GM12874 (cell line): ENCODE measurements around the gene OSM.

Experiments used
- TF ChIP-seq, protein P1 (sequence below): IDR thresholded peaks from 2 replicates; pipeline ENCODE4 v1.5.1; 2011; ENCODE audit warnings: low read depth, mild to moderate bottlenecking, control low read depth, low read length, moderate library complexity; ENCODE audit not compliant: insufficient read depth

OSM gene

DNA sequence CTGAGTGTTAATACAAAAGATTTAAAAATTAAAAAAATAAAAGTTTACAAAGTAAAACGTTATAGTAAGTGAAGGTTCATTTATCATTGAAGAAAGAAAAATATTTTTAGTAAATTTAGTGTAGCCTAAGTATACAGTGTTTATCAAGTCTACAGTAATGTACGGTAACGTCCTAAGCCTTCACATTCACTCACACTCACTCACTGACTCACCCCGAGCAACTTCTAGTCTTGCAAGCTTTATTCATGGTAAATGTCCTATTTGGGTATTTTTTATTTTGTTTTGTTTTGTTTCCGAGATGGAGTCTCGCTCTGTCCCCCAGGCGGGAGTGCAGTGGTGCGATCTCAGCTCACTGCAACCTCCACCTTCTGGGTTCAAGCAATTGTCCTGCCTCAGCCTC, 13.9 kb upstream of the OSM start:
- TF ChIP-seq, protein P1, sequence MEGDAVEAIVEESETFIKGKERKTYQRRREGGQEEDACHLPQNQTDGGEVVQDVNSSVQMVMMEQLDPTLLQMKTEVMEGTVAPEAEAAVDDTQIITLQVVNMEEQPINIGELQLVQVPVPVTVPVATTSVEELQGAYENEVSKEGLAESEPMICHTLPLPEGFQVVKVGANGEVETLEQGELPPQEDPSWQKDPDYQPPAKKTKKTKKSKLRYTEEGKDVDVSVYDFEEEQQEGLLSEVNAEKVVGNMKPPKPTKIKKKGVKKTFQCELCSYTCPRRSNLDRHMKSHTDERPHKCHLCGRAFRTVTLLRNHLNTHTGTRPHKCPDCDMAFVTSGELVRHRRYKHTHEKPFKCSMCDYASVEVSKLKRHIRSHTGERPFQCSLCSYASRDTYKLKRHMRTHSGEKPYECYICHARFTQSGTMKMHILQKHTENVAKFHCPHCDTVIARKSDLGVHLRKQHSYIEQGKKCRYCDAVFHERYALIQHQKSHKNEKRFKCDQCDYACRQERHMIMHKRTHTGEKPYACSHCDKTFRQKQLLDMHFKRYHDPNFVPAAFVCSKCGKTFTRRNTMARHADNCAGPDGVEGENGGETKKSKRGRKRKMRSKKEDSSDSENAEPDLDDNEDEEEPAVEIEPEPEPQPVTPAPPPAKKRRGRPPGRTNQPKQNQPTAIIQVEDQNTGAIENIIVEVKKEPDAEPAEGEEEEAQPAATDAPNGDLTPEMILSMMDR: no peak

DNA sequence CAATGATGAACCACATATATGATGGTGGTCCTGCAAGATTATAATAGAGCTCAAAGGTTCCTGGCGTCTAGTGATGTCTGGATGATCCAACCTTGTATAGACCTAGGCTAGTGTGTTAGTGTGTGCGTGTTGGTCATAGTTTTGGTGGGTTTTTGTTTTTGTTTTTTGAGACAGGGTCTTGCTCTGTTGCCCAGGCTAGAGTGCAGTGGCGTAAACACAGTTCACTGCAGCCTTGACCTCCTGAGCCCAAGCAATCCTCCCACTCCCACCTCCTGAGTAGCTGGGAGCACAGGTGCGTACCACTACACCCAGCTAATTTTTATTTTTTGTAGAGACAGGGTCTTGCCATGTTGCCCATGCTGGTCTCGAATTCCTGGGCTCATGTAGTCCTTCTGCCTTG, 13.3 kb upstream of the OSM start:
- TF ChIP-seq, protein P1: no peak

DNA sequence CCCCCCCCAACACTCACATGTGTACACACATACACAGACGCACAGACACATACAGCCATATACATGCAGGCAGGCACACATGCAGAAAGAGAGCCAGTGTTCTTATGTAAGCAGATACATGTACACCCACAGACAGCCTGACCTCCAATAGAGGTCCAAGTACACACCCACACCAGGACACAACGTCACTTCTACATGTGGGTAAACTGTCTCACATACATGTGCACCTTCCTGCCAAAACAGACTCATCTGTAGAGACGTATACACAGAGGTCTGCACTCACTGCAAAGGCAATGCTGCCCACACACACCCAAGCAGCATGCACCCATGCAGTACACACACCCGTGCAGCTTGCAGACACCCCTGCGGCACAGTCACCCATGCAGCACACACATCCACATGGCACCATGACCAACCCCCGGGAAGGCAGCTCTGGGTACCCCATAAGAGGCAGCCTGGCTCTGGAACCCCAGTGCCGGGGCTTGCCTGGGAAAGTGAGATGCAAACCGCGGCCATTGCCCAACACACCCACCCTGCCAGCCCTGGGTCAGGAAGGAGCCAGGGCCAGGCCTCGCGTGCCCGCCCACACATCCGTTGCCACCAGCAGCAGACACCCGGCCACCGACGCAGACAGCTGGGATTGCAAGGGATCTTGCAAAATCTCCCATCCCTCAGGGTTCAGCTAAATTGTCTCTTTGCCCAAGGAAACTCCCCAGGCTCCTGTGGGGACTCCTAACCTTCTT, 12.6 kb upstream of the OSM start:
- TF ChIP-seq, protein P1: no peak

DNA sequence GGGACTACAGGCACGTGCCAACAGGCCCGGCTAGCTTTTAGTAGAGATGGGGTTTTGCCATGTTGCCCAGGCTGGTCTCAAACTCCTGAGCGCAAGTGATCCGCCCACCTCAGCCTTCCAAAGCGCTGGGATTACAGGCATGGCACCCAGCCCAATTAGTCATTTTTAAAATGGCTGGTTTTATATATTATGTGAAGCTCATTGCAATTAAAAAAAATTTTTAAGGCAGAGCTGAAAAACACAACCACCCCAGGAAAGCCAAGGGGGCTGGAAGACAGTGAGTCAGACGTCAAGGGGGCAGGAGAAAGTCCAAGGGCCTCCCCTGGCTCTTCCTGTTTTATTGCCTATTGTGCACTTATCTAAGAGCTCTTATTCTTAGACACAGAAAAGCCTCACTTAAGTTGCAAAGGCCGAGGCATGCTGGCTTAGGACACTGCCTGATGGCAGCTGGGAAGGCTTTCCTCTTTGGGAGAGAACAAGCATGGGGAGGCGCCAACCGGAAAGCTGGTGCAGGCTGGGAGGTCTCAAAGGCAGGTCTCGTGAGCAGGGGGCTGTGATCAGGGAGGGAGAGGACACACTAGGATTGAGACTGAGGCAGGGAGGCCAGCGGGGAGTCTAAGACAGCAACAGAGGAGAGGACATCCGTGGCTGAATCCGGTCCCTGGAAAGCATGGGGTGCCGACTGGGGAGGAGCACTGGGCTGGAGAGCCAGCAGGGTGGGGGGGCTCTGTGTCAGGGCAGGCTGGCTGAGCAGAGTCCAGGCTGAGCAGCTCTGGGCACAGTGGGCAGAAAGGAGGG, 11.1 kb upstream of the OSM start:
- TF ChIP-seq, protein P1: no peak

DNA sequence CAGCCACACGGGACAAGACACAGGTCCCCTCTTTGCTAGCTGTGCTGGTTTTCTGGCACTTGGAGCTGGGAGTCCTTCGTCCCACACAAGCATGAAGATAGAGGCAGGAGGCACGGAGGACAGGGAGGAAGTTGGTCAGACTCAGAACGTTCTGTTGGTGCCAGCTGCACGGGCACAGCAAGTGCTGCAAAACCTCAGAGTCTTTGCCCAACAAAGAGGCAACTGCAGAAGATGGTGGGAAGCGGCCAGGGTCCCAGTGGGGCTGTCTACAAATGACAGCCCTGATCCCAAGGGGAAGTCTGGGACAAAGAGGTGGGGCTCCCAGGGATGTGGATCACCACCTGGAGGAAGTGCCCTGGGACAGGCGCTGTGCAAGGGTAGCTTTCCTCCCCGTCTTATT, 9.4 kb upstream of the OSM start:
- TF ChIP-seq, protein P1: no peak

DNA sequence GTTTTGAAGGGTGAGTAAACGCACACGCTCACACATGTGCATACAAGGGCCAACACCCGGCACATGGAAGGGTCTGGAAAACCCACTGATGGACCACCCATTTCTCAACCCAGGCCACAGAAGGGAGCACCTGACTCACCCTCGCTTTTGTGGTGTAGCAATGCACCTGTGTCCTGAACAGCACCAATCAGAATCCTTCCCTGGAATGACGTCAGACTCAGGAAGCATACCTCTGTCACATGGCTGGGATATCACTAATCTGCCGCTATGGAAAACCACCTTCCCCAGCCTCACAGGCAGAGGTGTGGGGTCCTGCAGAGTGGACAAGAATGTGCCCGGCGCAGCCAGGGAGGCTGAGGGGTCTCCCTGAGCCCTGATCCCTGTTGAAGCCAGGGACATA, 9.0 kb upstream of the OSM start:
- TF ChIP-seq, protein P1: no peak

DNA sequence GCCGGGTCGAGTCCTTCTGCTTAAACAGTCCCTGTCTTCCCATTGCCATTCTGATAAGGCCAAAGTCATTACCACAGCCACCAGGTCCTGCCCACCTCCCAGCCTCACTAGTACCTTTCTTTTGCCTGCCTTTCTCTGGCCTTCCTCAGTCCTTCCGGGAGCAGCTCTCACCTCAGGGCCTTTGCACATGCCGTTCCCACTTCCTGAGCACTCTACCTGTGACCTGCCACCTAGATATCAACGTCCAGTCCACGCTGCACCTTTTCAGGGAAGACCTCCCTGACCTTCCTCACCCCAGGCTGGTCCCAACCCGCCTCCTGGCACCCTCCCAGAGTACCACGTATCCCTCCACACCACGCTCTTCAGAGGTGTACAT, 7.8 kb upstream of the OSM start:
- TF ChIP-seq, protein P1: no peak
